Pancreas (tissue), 10 donors: ENCODE data around the gene NECAB3. TPM values are rescaled to one million over a fixed set of nuclear protein-coding genes. Genes with fewer than 3 reads are reported as not detected.
A peak's percentile ranks its signal among the peaks of the same experiment; 100 is the strongest.

Experiments
- ATAC-seq, 4 donors: fragments of 200-7000 bp; cut with Tn5 transposase; one replicate each; pipeline versions ENCODE4 v1.8.0 to v1.9.1; 2020; ENCODE audit warnings: mild to moderate bottlenecking in 4 of 4, moderate library complexity in 4 of 4
- DNase-seq, 6 donors: peaks; one replicate each; pipeline ENCODE4 v3.0.0-alpha.2; 2020
- FAIRE-seq: peaks from 2 replicates; lab custom pipeline; 2012; peaks lifted over from hg19 to GRCh38; lab: Jason Lieb, UNC
- H3K27ac ChIP-seq, 4 donors: fragments of 200-600 bp; sonication (generic); 1 replicate in 3 of 4; 2 replicates in 1 of 4; pipeline versions ENCODE4 v1.5.0 to v1.8.0; 2020
- H3K27me3 ChIP-seq, 4 donors: fragments of 200-600 bp; one replicate each; pipeline ENCODE4 v1.8.0; 2021
- H3K36me3 ChIP-seq, 3 donors: fragments of 200-600 bp; sonication (generic) in 1 of 3; one replicate each; pipeline versions ENCODE4 v1.5.0 to v1.8.0; 2020 to 2021
- H3K4me1 ChIP-seq, 3 donors: fragments of 200-600 bp; one replicate each; pipeline ENCODE4 v1.8.0; 2021
- H3K4me3 ChIP-seq, 4 donors: fragments of 200-600 bp; sonication (generic) in 2 of 4; one replicate each; pipeline versions ENCODE4 v1.5.0 to v1.8.0; 2020 to 2021
- H3K9me3 ChIP-seq, 4 donors: fragments of 200-600 bp; one replicate each; pipeline ENCODE4 v1.8.0; 2021
- WGBS, 2 donors: extraction: QIAGEN DNeasy Blood & Tissue Kit; methylation state at CpG; one replicate each; pipeline ENCODE4 v1.1.7; 2013; 5-methylcytosine and 5-hydroxymethylcytosine counted together
- intact Hi-C, 3 donors: fragments of 100-400 bp; cut with DNase I; formaldehyde crosslinking; loops; one replicate each; pipeline versions ENCODE4 v1.11.1 to v1.14.2; 2022
- polyA plus RNA-seq, 2 donors: library from polyadenylated mRNA; stranded (reverse); fragments of 200-250 nt; gene quantifications; one replicate each; pipeline ENCODE4 v1.2.3, GENCODE V29; 2013
- total RNA-seq, 6 donors: library from RNA; stranded (reverse); fragmentation: NEBNext Ultra II Directional in 4 of 6; extraction: Animal tissue kit (Norgen Biotek cat#: 25700) in 4 of 6; gene quantifications; one replicate each; pipeline versions ENCODE4 v1.2.1 to v1.2.4, GENCODE V29; 2021 to 2023
- TF ChIP-seq, protein P1 (sequence below), 4 donors: fragments of 200-600 bp; sonication (generic) in 3 of 4; IDR thresholded peaks; one replicate each; pipeline versions ENCODE4 v1.5.0 to v1.8.0; 2021; ENCODE audit warnings: antibody characterized with exemption in 4 of 4
- donor health status: healthy with polysubstance abuse.
- donor health status: DM: no; HTN: no; CAD: no; lungs with moderate emphysema.
- donor health status: DM: no; HTN: no; CAD: no.
- donor health status: control.
- donor health status: control.
- donor health status: Bipolar disorder and iron deficiency.
- donor health status: DM: yes; HTN: yes; CAD: no.
- donor health status: DM: no; HTN: no; CAD: no.
- donor health status: DM: no; HTN: no; CAD: no.
- donor health status: DM: yes; HTN: yes; CAD: no.

The NECAB3 gene
- total and polyA plus RNA-seq, 8 donors, result 15.8 to 40.0 (median 19.5) TPM

DNA sequence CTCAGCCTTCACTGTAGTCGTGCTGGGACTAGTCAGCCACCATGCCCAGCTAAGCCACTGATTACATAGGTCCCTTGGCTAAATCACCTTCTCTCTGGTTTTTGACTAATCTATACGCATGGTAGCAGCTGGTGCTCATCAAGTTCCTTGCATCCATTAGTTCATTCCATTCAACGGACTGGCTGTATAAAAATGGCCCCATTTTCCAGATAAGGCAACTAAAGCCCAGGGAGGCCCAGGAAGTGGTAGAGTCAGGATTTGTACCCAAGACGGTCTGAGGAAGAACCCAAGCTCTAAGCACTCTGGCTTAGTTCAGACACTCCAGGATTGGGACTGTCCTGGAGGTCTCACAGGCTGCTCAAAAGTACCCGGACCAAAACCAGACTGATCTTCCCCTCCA, 7.1 kb upstream of the NECAB3 start:
- H3K9me3 ChIP-seq, result no peaks in the 10 kb centered on the region
- intact Hi-C loops, result no loop called here
- 85 to 88% methylated on average over 5 of the region's 5 CpGs for WGBS, 2 donors
- FAIRE-seq (no peak), ATAC-seq (no peak), DNase-seq (no peak)
- no peak overlapping the region for H3K4me3 ChIP-seq
- no peaks in the 10 kb centered on the region for H3K4me1 ChIP-seq
- H3K27me3 ChIP-seq, result no peaks in the 10 kb centered on the region
- TF ChIP-seq, protein P1, sequence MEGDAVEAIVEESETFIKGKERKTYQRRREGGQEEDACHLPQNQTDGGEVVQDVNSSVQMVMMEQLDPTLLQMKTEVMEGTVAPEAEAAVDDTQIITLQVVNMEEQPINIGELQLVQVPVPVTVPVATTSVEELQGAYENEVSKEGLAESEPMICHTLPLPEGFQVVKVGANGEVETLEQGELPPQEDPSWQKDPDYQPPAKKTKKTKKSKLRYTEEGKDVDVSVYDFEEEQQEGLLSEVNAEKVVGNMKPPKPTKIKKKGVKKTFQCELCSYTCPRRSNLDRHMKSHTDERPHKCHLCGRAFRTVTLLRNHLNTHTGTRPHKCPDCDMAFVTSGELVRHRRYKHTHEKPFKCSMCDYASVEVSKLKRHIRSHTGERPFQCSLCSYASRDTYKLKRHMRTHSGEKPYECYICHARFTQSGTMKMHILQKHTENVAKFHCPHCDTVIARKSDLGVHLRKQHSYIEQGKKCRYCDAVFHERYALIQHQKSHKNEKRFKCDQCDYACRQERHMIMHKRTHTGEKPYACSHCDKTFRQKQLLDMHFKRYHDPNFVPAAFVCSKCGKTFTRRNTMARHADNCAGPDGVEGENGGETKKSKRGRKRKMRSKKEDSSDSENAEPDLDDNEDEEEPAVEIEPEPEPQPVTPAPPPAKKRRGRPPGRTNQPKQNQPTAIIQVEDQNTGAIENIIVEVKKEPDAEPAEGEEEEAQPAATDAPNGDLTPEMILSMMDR (IDR thresholded peaks at IDR 0.05), result no peak
- H3K27ac ChIP-seq, result no peak overlapping the region
- H3K36me3 ChIP-seq, result no peaks in the 10 kb centered on the region

DNA sequence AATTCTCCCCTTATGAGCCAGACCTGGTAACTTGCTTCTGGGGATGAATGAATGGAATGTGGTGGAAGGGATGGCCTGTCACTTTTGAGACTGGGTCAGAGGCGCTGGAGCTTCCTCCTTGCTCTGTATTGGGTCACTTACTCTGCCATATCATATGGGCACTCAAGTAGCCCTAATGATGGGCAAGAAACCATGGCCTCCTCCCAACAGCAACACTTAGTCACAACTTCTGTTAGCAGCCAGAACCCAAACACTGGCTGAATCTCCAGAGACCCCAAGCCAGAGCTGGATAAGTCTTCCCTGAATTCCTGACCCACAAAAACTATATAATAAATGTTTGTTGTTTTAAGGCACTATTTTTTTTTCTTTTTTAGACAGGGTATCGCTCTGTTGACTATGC, 6.5 kb upstream of the NECAB3 start:
- WGBS, 2 donors, result 95 to 100% methylated on average over 2 of the region's 2 CpGs
- Histone ChIP-seq H3K4me1 (no peaks in the 10 kb centered on the region), H3K27ac (no peak overlapping the region), H3K27me3 (no peaks in the 10 kb centered on the region), H3K36me3 (no peaks in the 10 kb centered on the region), H3K9me3 (no peaks in the 10 kb centered on the region), H3K4me3 (no peak overlapping the region)
- DNase-seq (no peak), FAIRE-seq (no peak), ATAC-seq (no peak)
- intact Hi-C loops, result no loop called here
- TF ChIP-seq, protein P1 (IDR thresholded peaks at IDR 0.05), result no peak

DNA sequence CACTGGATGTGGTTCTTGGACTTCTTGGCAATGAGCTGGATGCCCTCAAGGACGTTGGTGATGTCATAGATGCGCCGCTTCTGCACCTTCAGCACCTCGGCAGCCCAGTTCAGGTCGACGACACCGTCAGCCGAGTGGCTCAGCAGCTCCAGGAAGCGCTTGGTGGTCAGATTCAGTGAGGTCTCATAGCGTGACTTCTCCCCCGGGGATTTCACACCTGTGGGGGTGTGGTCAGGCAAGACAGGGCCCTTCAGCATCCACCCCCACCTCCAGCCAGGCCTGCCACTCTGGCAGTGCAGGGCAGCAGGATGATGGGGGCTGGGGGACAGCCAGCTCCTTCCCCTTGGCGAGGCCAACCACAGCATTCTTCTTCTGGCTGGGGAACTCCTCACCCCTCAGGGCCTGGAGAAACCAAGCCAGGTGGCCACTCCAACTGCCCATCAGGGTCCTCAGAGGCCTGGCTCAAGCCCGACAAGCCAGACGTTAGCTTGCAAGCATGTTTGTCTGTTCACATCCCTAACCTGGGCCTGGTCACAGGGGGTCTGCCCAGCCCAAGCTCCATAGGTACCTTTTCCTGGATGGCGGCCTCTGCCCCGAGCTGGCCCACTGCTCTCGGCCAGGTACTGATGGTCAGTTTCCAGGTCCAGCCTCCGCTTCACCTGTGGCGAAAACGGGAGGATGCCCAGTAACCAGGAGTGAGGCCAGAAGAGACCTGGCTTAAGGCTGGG, 5.7 kb upstream of the NECAB3 start:
- intact Hi-C loops, result loop anchor here in 1 of 3 donors (10.0 kb wide), 1 partner anchor 125 kb away; no protein-coding TSS in a partner anchor
- DNase-seq (peak in 1 of 6 donors; percentile 4), FAIRE-seq (no peak), ATAC-seq (no peak)
- TF ChIP-seq, protein P1 (IDR thresholded peaks at IDR 0.05), result no peak
- Histone ChIP-seq H3K9me3 (no peaks in the 10 kb centered on the region), H3K27me3 (no peaks in the 10 kb centered on the region), H3K4me1 (no peaks in the 10 kb centered on the region), H3K4me3 (no peak overlapping the region), H3K36me3 (no peaks in the 10 kb centered on the region), H3K27ac (no peak overlapping the region)
- WGBS, 2 donors, result 82 to 86% methylated on average over 20 of the region's 20 CpGs

GRCh38 chr20:33677991-33678702, 3.9 kb upstream of the NECAB3 start:
- intact Hi-C loops, result loop anchor here in 1 of 3 donors (10.0 kb wide), 1 partner anchor 127 kb away; no protein-coding TSS in a partner anchor
- H3K4me1 ChIP-seq, result peaks cover 0 to 4% (median 0%) of the 10 kb centered on the region in 3 donors
- DNase-seq (no peak), ATAC-seq (no peak), FAIRE-seq (no peak)
- H3K27me3 ChIP-seq, result no peaks in the 10 kb centered on the region
- 88 to 91% methylated on average over 15 of the region's 15 CpGs for WGBS, 2 donors
- H3K36me3 ChIP-seq, result no peaks in the 10 kb centered on the region
- TF ChIP-seq, protein P1 (IDR thresholded peaks at IDR 0.05), result no peak
- H3K27ac ChIP-seq, result no peak overlapping the region
- H3K9me3 ChIP-seq, result no peaks in the 10 kb centered on the region
- no peak overlapping the region for H3K4me3 ChIP-seq
